ENCODE measurements around the gene KIFAP3.

- TF ChIP-seq CTCF (IDR thresholded peaks at IDR 0.05 in 4 of 5, conservative IDR thresholded peaks at IDR 0.05 in 1 of 5) = no peak
- TF ChIP-seq POLR2A (IDR thresholded peaks at IDR 0.05) = no peak
Measured at GRCh38 chr1:170085091-170085490, 10.6 kb upstream of the KIFAP3 start.
